ENCODE measurements around the gene CHIT1. TPM values are rescaled to one million over a fixed set of nuclear protein-coding genes. Genes with fewer than 3 reads are reported as not detected.

CHIT1 gene
- polyA plus RNA-seq, 1 donor from 2014 or later: not detected

- Histone ChIP-seq H3K4me2 (ENCODE audit: low read length) (no peak overlapping the region), H4K20me1 (ENCODE audit: insufficient read depth) (no peaks in the 10 kb centered on the region), H3K27me3 (ENCODE audit: insufficient read depth, low read depth, low read length) (no peaks in the 10 kb centered on the region), H3K36me3 (ENCODE audit: insufficient read depth, low read length) (no peaks in the 10 kb centered on the region), H3K9me3 (ENCODE audit: low read length) (no peaks in the 10 kb centered on the region), H2AFZ (ENCODE audit: low read depth, low read length) (no peak overlapping the region), H3K27ac (ENCODE audit: low read length) (no peak overlapping the region), H3K79me2 (replicated peaks; ENCODE audit: insufficient read depth, low read length) (no peaks in the 10 kb centered on the region), H3F3A (ENCODE audit: insufficient read depth, low read length, poor library complexity, severe bottlenecking) (no peaks in the 10 kb centered on the region), H3K9me2 (ENCODE audit: insufficient read depth, low read length) (no peaks in the 10 kb centered on the region), H3K4me3 (ENCODE audit: low read length) (no peak overlapping the region), H3K9ac (ENCODE audit: low read length) (no peak overlapping the region)
- TF ChIP-seq TAF1 (IDR thresholded peaks at IDR 0.05; ENCODE audit: low read depth): no peak
- TF ChIP-seq RAD21 (conservative IDR thresholded peaks at IDR 0.05): peak; percentile 93
- TF ChIP-seq, protein P1, sequence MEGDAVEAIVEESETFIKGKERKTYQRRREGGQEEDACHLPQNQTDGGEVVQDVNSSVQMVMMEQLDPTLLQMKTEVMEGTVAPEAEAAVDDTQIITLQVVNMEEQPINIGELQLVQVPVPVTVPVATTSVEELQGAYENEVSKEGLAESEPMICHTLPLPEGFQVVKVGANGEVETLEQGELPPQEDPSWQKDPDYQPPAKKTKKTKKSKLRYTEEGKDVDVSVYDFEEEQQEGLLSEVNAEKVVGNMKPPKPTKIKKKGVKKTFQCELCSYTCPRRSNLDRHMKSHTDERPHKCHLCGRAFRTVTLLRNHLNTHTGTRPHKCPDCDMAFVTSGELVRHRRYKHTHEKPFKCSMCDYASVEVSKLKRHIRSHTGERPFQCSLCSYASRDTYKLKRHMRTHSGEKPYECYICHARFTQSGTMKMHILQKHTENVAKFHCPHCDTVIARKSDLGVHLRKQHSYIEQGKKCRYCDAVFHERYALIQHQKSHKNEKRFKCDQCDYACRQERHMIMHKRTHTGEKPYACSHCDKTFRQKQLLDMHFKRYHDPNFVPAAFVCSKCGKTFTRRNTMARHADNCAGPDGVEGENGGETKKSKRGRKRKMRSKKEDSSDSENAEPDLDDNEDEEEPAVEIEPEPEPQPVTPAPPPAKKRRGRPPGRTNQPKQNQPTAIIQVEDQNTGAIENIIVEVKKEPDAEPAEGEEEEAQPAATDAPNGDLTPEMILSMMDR (IDR thresholded peaks at IDR 0.05; ENCODE audit: poor library complexity, severe bottlenecking): peak; percentile 97
- TF ChIP-seq SMC3 (conservative IDR thresholded peaks at IDR 0.05; ENCODE audit: poor library complexity): peak; percentile 94
Observed at GRCh38 chr1:203268901-203269653, 39.6 kb upstream of the CHIT1 start.

GRCh38 chr1:203267912-203268311 is 38.4 kb upstream of the CHIT1 start:
- Histone ChIP-seq H3K4me2 (ENCODE audit: low read length) (no peak overlapping the region), H3K79me2 (replicated peaks; ENCODE audit: insufficient read depth, low read length) (no peaks in the 10 kb centered on the region), H2AFZ (ENCODE audit: low read depth, low read length) (no peak overlapping the region), H3K36me3 (ENCODE audit: insufficient read depth, low read length) (no peaks in the 10 kb centered on the region), H3K9ac (ENCODE audit: low read length) (no peak overlapping the region), H3K27me3 (ENCODE audit: insufficient read depth, low read depth, low read length) (no peaks in the 10 kb centered on the region), H3K4me3 (ENCODE audit: low read length) (no peak overlapping the region), H4K20me1 (ENCODE audit: insufficient read depth) (no peaks in the 10 kb centered on the region), H3K9me2 (ENCODE audit: insufficient read depth, low read length) (no peaks in the 10 kb centered on the region), H3K27ac (ENCODE audit: low read length) (no peak overlapping the region), H3F3A (ENCODE audit: insufficient read depth, low read length, poor library complexity, severe bottlenecking) (no peaks in the 10 kb centered on the region), H3K9me3 (ENCODE audit: low read length) (no peaks in the 10 kb centered on the region)
- TF ChIP-seq RAD21 (conservative IDR thresholded peaks at IDR 0.05) (no peak), SMC3 (conservative IDR thresholded peaks at IDR 0.05; ENCODE audit: poor library complexity) (no peak), TAF1 (IDR thresholded peaks at IDR 0.05; ENCODE audit: low read depth) (no peak), POLR2AphosphoS5 (IDR thresholded peaks at IDR 0.05) (no peak)
- TF ChIP-seq, protein P2, sequence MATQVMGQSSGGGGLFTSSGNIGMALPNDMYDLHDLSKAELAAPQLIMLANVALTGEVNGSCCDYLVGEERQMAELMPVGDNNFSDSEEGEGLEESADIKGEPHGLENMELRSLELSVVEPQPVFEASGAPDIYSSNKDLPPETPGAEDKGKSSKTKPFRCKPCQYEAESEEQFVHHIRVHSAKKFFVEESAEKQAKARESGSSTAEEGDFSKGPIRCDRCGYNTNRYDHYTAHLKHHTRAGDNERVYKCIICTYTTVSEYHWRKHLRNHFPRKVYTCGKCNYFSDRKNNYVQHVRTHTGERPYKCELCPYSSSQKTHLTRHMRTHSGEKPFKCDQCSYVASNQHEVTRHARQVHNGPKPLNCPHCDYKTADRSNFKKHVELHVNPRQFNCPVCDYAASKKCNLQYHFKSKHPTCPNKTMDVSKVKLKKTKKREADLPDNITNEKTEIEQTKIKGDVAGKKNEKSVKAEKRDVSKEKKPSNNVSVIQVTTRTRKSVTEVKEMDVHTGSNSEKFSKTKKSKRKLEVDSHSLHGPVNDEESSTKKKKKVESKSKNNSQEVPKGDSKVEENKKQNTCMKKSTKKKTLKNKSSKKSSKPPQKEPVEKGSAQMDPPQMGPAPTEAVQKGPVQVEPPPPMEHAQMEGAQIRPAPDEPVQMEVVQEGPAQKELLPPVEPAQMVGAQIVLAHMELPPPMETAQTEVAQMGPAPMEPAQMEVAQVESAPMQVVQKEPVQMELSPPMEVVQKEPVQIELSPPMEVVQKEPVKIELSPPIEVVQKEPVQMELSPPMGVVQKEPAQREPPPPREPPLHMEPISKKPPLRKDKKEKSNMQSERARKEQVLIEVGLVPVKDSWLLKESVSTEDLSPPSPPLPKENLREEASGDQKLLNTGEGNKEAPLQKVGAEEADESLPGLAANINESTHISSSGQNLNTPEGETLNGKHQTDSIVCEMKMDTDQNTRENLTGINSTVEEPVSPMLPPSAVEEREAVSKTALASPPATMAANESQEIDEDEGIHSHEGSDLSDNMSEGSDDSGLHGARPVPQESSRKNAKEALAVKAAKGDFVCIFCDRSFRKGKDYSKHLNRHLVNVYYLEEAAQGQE (IDR thresholded peaks at IDR 0.05; ENCODE audit: borderline replicate concordance): no peak

DNA sequence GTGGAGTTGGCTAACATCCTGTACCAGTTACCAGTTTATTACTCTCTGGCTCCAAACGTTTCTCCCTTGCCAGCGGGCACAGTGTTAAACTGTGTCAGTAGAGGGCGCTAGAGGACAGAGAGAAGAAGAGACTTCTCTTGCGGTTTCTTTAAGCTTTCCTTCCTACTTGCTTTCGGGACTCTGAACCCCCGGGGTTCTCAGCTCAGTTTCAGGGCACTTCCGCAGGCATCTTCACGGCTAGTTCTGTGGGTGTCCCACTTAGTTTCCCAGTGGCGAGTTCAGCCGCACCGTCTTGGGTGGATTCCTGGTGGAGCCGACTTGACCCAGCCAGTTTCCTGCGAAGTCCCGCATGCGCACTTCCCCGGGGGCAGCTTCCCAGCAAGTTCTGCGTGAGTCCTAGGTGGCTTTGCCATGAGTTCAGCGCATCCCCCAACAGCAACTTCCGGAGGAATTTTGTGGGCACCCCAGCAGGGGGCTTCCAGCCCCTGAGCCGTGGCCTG is 37.9 kb upstream of the CHIT1 start:
- Histone ChIP-seq H2AFZ (ENCODE audit: low read depth, low read length) (no peak overlapping the region), H3K27me3 (ENCODE audit: insufficient read depth, low read depth, low read length) (no peaks in the 10 kb centered on the region), H3K36me3 (ENCODE audit: insufficient read depth, low read length) (no peaks in the 10 kb centered on the region), H3K9me2 (ENCODE audit: insufficient read depth, low read length) (no peaks in the 10 kb centered on the region), H3K27ac (ENCODE audit: low read length) (no peak overlapping the region), H3K9ac (ENCODE audit: low read length) (no peak overlapping the region), H3K4me3 (ENCODE audit: low read length) (peak overlapping the region; percentile 56), H4K20me1 (ENCODE audit: insufficient read depth) (no peaks in the 10 kb centered on the region), H3K9me3 (ENCODE audit: low read length) (no peaks in the 10 kb centered on the region), H3K79me2 (replicated peaks; ENCODE audit: insufficient read depth, low read length) (no peaks in the 10 kb centered on the region), H3F3A (ENCODE audit: insufficient read depth, low read length, poor library complexity, severe bottlenecking) (no peaks in the 10 kb centered on the region), H3K4me2 (ENCODE audit: low read length) (no peak overlapping the region)
- TF ChIP-seq, protein P2 (IDR thresholded peaks at IDR 0.05; ENCODE audit: borderline replicate concordance): no peak
- TF ChIP-seq EZH2 (IDR thresholded peaks at IDR 0.05; ENCODE audit: borderline replicate concordance, insufficient read depth, low read length, poor library complexity, severe bottlenecking) (no peak), POLR2AphosphoS5 (IDR thresholded peaks at IDR 0.05) (no peak), RAD21 (conservative IDR thresholded peaks at IDR 0.05) (peak; percentile 76), TAF1 (IDR thresholded peaks at IDR 0.05; ENCODE audit: low read depth) (no peak), SMC3 (conservative IDR thresholded peaks at IDR 0.05; ENCODE audit: poor library complexity) (peak; percentile 69), MXI1 (conservative IDR thresholded peaks at IDR 0.05; ENCODE audit: poor library complexity, severe bottlenecking) (no peak)
- TF ChIP-seq, protein P1 (IDR thresholded peaks at IDR 0.05; ENCODE audit: poor library complexity, severe bottlenecking): peak; percentile 81
